ENCODE results near the gene TRIO. TPM values are rescaled to one million over a fixed set of nuclear protein-coding genes. Genes with fewer than 3 reads are reported as not detected.
A peak's percentile ranks its signal among the peaks of the same experiment; 100 is the strongest.

TRIO gene
- polyA plus RNA-seq, 1 donor = 130 TPM

DNA sequence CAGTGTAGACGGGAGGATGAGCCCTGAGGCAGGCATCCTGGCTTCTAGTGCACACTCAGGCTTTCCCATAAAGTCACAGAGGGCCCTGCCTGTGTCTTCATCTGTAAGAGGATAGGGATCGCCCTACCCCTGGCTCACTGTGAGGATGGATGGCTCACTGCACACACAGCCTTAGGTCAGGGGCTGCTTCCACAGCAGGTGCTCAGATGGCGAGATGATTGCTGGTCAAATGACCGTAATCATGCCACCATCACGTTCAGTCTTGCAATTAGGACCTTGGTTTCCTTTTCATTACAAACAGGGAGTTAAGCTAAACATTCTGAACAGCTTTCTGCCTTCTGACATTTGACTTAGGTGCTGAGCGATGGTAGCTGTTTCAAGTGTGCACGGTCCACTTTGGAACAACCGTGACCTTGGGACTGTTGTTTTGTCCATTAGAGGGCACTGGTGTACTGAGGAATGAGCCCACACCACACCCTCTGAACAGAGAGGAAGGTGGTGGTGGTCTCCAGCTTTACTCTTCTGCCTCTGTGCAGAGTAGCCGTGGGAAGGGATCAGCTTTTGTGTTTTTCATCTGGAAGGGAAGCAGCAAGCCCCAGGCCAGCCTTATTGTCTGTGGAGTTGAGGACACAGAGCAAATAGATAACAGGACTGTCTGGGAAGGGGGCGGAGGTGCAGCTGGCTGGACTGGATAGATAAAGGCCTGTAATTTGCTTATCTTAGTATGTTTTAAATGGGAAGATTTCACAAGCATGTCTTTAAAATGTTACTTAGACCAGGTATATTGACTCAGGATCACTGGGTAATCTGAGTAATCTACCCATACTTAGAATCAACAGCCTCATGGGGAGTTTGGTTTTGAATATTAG is 183.1 kb downstream of the TRIO start:
- peak; percentile 33 for DNase-seq

DNA sequence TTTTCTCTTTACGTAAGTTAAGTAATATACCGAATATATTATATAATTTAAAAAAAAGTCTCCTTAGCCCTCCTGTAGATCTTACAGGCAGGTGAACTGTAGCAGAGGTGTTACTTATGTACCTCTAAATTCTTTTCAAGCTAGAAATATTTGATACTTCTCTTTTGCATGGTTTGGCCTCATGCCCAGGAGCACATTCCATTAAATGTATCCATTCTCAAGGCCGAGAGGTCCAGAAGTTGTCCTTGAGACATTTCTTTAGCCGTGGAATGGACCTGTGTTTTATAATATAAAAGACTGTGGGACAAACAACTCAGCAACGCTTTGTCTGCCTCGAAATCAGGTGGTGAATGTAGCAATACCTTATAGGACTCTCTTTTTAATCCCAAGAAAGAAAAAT is 184.5 kb downstream of the TRIO start:
- DNase-seq = no peak

DNA sequence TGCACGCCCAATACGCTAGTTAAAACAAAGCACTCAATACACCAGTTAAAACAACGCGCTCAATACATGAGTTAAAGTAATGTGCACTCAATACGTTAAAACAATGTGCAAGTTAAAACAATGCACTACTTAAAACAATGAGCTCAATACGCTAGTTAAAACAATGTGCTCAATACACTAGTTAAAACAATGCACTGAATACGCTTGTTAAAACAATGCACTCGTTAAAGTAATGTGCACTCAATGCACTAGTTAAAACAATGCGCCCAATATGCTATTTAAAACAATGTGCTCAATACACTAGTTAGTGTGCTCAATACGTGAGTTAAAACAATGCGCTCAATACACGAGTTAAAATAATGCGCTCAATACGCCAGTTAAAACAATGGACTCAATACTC is 185.0 kb downstream of the TRIO start:
- no peak for DNase-seq

DNA sequence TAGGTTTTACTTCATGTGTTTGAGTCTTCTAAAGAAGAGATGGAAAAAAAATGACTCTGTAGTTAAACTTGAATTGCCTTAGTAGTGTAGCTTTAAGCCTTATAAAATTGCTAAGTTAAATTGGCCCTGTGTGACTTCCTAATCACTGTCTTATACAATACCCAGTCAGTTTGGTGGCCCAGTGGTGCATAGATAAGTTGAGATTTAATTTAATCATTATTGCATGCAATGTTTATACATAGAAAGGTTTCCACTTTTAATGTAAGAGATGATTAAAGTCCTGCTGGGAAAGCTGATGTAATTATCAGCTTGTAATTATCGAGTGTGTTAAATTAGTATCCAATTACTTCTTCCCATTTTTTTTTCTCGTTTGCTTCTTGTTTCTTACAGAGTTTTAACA is 187.1 kb downstream of the TRIO start:
- no peak for DNase-seq

DNA sequence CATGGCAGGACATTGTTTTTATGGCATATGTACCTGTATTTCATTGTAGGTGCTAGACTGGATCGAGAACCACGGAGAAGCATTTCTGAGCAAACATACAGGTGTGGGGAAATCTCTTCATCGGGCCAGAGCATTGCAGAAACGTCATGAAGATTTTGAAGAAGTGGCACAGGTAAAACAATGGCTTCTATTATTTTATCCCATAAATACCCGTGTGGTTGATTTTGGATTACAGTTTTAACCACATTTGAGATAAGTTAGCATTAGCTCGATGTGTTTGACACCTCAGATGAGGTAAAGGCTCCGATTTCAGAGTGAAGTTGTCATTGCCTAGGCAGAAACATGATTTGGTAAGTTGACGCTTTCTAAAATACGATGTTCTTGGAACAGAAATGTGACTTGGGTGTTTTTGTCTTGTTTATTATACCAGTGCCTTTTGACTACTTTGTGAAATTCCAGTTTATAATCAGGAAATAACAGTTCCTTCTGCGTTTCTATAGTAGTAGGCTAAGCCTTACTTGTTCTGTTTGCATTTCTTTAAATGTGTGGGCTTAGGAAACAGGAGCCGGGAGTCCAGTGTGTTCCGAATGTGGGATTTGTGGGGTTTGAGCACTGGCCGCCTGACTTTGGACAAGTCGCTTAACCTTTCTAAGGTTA is 187.7 kb downstream of the TRIO start:
- no peak for DNase-seq

DNA sequence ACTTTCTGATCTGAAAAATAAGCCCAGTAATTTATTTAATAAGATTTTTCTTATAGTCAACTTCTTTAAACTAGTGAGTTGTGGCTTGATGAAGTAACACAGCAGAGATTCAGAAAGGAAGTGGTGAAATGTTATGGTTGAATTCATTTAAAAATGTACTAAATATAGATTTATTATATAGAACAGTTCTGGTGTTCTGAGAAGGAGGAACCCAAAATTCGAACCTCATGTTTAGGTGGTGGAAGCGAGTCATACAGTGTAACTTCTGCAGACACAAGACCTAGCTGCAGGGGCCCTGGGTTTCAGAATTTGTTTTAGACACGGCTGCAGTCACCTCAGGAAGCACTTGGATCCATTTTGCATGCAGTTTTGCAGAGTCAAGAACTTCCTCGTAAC is 188.2 kb downstream of the TRIO start:
- no peak for DNase-seq

DNA sequence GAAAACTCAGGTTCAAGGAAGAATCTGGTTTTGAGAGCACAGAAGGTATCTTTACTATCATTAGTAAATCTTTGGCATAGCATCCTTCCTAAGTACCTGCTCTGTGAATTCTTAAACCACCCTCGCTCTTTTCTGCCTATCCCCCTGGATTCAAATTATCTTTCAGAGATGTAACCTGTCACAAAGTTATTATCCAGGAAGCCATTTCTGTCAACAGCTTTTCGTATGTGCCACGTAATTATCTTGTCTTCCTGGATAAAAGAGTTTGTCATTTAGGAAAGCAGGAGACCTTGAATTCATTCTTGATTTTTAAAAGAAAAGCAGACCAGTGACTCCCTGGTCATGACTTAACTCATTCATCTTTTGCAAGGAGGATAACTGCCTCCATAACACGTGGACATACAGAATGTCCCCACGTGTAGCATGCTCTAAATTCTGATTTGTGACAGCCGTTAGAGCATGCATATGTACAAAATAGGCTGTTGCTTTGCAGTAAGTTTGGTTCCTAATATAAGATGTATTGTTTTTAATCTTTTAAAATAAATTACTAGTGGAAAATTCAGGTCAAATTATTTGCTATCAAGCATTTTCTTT is 189.0 kb downstream of the TRIO start:
- DNase-seq = no peak

DNA sequence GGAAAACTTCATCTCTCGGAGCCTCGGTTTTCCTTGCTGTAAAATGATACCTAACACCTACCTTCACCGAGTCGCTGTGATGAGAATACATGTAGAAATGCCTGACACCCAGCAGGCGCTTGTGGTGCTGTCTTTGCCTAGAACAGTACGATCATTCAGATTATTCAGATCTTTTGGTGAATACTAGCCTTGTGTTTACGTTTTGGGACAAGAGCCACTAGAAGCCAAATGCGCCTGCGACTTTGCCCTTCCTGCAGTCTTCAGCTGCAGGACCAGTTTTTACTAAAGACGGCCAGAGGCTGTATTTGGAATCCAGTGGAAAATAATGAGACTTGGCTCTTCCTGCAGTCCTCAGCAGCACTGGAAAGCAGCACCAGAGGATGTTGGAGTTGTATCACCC is 189.6 kb downstream of the TRIO start:
- DNase-seq = no peak

DNA sequence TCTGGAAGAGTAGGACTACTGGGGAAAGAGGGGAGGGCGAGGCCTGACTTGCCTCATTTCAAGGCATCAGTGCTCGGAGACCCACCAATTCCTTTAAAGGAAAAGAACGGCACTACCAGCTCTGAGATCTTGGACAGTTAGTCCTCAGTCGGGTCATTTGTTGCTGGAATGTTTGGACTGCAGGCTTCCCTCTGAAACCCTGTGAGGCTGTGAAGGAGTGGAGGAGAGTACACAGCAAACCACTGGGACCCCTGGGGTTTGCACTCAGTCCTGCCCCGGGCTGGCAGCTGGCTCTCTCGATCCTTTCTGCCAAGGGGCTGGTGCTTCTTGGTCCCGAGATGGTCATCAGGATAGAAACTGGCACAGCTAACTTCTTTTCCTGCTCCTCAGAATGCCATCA is 194.5 kb downstream of the TRIO start:
- no peak for DNase-seq

DNA sequence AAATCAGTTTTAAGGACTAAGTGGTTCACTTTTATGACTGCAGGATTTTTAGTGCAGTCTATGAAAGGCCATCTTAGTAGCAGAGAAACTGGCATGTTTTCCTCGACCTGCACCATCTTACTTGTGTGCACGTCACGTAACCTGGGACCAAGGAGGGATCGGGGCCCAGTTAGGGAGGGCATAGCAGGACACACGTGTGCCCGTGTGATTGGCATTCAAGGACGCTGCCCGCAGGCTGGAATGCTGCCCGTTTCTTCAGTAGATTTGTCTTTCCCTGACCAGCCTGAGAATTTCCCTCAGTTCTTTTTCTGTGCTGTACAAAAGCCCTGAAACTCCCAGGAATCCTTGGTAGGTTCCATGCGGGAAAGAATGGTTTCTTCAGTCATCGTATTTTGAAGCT is 196.3 kb downstream of the TRIO start:
- no peak for DNase-seq

DNA sequence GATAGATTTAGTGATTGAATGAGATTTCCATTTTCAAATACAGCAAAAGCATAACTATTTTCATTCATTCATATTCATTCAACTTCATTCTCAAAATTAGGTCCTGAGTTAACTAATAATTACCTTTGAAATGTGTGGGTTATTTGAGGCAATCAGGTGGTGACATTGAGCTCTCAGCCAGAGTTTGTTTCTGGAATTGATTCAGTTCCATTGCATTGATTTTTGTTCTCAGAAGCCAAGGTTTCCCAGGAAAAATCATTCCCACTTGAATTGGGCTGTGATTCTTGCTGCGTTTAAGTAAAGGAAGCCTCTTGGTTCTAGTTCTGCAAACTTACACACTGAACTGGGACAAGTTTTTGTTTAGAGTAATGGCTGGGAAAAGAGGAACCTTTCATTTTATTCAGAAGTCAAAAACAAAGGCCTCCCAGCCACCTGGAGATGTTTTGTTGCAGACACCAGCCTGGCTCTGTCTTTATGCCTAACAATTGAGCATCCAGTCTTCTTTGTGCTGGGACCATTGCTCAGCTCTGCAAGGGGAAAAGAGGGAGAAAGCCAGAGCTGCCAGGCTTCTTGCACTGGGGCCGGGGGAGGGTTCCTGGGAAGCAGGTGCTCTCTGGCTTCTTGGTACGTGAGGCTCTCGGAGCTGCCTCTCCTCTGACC is 198.6 kb downstream of the TRIO start:
- DNase-seq = no peak

DNA sequence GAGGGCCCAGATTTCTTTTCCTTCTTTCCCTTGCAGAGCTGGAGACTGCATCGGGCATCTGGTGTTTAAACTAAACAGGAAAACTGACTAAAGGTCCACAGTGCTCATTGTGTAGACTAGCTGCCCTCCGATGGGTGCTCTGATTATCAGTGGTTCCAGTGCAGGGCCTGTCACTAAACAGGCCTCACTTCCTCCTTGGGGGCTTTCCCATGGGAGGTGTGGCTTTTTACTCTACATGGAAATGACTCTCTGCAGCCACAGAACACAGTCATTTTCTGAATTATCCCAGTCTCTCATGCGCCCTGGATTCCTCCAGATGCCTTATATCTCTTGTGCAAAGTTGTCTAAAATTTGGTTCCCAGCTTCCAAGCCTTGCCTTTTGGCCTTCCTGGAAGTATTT is 199.2 kb downstream of the TRIO start:
- no peak for DNase-seq

DNA sequence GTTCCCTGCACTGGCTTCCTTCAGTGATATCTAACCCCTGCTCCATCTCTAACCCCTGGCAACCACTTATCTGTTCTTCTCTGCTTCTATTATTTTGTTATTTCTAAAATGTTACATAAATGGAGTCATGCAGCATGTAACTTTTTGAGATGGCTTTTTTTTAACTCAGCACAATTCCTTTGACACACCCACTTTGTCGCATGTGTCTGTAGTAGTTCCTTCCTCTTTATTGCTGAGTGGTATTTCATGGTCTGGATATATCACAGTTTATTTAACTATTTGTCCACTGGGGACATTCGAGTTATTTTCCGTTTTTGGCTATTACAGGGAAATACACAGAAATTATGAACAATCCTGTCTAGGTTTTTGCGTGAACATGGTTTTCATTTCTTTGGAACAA is 200.2 kb downstream of the TRIO start:
- no peak for DNase-seq

DNA sequence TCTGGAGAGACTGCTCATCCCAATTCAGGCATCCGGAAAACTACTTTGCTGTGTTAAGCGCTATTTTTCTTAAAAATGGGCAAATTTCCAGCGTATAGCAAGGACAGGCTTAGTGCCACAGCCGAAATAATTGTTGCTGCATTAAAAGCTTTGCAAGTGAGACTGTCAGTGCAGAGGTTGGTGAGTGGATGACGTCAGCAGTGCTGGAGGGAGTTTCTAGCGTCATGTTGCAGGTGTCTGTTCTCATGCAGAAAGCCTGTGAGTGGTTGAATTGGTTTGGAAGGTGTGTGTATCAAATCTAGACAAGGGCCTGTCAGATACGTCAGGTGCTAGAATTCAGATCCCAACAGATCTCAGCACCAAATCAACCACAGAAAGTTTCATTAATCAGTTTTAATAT is 204.4 kb downstream of the TRIO start:
- DNase-seq = no peak

DNA sequence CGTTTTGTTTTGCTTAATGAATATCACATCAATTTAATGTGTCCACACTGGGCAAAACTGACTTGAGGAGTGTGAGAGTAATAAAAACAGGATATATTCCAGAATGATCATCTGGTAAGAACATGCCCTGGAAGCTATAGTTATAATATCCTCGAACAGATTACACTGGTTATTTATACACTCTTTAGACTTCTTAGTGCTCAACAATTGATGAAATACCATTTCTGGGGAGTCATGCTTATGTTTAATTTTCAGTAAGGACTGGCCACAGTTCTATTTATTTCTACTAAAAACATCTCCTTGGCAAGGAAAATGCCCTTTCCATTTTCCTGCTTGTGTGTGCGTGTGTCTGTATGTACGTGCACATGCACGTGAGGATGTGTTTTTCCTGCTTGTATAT is 205.0 kb downstream of the TRIO start:
- DNase-seq = no peak

DNA sequence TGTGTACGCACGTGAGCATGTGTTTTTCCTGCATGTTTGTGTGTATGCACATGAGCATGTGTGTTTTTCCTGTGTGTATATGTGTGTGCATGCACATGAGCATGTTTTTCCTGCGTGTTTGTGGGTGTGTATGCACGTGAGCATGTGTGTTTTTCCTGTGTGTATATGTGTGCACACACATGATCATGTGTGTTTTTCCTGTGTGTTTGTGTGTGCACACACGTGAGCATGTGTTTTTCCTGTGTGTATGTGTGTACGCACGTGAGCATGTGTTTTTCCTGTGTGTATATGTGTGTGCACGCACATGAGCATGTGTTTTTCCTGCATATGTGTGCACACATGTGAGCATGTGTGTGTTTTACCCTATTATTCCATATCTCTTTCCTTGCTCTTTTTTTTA is 205.9 kb downstream of the TRIO start:
- DNase-seq = no peak

DNA sequence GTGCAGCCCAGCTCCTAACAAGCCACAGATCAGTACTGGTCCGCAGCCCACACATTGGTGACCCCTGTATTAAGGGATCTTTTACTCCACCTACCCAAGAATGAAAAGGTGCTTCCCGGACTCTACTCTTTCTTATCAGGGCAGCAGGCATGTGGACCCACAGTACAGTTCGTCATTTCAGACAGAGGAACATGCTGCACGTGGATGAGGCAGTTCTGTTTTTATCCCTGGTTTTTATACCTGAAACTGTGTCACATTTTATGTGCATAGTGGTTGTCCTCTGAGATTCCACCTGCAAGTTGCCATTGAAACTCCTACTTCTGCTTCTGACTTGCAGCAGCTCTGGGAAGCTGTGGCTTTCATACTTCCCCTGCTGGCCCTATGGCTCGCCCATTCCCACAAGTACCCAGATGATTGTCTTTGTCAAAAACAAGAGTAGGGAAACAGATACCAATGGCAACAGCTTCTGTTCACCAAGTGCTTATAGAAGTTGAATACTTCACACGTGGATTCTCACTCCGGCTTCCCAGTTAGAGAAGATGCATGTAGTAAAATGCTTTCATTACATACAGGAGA is 208.0 kb downstream of the TRIO start:
- no peak for DNase-seq

DNA sequence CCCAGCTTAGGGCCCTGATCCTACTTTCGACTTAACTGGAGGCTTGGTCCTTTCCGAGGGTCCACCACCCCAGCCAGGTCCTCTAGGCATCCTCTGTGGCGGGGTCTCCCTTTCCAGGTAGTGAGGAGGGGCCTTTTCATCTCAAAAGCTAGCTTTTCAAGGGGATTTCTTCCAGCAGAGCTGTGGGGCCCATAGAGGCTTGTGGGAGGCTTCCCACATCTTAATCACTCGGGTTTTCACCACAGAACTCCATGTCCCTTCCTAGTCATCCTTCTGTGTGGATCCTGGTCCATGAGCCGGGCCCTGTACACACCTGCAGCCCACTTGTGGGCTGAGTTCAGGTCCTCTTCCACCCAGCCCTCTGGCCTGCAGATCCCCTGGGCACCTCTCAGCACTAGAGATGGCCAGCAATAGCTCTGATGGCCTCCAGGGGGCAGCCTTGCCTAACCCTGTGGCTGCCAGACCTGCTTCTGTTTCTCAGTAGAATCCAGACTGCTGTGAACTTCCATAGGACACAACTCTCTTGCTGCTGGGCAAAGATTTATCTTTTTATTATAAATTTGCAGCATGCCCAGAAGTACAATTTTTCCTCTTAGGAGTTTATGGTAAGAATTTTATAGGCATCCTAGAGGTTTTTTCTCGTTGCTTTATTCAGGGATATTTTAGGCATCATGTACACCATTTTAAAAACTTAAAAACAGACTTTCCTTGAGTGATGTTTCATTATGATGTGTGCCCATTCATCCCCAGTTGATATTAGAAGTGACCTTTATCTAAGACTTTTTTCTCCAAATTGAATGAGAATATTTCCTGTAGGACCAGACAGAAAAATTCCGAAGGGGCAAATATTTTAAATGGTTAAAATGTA is 208.9 kb downstream of the TRIO start:
- peak; percentile 46 for DNase-seq

DNA sequence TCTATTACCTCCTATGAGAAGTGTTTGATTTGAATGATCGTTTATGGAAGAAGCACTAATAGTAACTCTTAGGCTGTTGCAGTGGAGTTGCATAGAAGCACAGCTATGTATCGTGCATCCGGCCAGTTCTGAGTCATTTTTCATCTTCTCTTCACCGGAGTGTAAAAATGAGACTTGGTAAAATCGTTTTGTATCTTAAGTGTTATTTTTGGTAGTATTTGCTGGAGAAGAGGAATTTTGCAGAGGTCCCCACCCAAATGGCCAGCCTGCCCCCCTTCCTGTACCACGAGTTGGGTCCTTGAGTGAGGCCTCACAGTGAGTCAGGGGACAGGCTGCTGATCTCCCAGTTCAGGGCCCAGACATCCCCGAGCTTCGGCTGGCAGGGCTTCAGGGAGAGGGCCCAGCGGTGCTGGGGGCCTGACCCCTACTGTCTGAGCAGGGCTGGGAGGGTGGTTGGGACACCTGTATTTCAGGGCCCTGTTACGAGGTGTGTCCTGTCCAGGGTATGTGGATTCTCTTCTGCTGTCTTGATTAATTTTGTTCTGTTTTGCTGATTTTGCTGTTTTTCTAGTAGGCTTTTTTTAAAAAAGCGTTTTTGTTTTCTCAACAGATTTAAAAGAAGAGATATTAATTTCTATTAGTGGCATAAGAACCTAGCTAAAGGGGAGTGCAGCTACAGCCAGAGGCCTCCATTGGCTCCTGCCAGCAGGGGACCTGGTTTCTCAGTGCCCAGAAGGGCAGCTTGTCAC is 210.8 kb downstream of the TRIO start:
- no peak for DNase-seq

DNA sequence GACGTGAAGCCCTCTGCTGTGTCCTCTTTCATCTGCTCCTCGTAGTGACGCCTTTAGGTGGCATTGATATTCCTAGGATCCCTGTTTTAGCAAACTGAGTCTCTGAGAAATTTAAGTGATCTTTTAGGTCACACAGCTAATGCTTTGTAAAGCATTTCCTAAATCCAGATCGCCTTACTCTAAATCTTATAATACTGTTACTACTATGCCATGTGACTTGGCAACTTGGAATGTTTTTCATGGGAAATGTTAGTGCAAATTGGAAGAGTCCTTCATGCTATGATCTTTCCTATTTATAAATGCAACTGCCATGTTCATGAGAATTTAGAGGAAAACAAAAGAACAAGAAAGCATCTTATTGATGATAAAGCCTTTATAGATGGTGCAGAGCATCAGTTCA is 212.2 kb downstream of the TRIO start:
- no peak for DNase-seq

DNA sequence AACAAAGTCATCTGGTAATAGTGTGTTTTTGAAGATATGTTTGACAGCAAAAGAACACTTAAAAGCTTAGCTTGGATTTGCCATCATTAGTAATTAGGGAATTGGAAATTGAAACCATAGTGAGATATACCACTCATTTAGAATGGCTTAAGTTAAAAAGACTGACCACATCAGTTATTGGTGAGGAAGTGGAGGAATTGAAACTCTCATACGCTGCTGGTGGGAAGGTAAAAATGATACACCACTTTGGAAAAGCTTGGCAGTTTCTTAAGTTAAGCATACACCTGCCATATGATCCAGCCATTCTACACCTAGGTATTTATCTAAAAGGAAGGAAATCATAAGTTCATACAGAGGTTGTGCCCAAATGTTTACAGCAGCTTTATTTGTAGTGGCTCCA is 213.2 kb downstream of the TRIO start:
- DNase-seq = no peak

Data from left kidney (tissue), 2 donors.